HG03066 (cell line): ENCODE measurements around the gene TNS1.
A peak's percentile ranks its signal among the peaks of the same experiment; 100 is the strongest.

ENCODE experiments used
- ATAC-seq: cut with Tn5 transposase; IDR thresholded peaks from one replicate; pipeline ENCODE4 v1.9.1; 2021; ENCODE audit warnings: low read depth; ENCODE audit not compliant: unreplicated experiment

The TNS1 gene

DNA sequence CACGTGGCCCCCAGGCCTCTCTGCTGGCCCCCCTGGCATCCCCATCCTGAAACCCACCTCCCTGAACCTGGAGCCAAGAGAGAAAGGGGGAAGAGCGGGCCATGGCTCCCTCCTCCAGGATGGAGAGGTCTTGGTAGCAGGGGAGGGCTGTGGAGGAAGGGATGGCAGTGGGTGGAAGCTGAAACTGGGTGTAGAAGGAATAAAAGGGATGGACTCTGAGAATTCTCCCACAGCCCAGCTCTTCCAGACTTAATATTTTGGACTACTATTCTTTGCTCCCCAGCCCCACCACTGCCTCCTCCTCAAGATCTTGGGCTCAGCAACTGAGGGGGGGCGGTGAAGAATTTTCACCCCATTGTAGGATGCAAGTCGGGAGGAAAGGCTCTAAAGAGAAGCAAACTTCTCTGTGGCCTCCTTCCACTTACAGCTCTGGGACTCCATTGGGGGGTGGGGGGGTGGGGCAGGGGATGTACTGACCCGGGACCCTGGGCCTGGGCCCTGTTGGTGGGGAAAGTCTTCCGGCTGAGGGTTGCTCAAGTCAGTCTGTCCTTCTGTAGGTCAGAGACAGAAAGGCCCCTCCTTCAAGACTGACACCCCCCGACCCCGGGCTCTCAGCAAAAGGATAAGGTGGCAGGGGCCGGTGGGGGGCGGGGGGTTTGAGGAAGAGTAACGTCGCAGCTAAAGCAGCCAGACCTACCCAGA, 501 bp downstream of the TNS1 start:
- ATAC-seq: no peak

DNA sequence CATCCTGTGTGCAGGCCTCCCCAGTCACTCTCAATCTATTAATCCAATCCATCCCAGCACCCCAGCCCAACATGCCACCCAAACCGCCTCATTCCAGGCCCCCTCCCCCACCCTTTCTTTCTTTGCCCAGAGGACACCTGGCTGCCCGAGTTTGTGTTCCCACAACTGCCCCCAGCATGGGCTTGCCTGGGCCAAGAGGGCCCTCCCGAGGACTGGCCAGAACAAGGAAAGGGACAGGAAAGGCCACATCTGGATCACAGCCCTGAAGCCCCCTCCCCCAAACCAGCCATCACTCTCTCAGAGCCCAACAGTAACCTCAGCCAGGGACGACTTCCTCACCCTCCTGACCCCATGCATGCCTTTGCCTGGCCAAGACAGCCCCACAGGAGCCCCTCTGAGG, 1.2 kb downstream of the TNS1 start:
- no peak for ATAC-seq

- no peak for ATAC-seq
Observed at GRCh38 chr2:218000136-218000535, 2.7 kb downstream of the TNS1 start.

DNA sequence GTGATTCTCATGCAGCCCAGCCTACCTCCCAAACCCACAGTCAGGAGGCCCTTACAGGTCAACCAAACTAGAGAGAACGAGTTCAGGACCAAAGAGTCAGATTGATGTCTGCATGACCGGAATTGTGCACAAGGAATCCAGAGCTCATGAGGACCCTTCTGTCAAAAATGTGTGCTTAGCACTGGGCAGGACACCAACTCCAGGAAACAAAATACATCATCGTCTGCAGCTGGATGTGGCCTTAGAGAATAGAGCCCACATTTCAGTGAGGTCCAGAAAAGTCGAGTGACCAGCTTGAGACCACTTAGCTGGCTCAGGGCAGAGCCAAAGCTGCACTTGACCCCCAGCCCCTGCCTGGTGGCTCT, 3.2 kb downstream of the TNS1 start:
- ATAC-seq: no peak

- no peak for ATAC-seq
Observed at GRCh38 chr2:217998926-217999594, 3.7 kb downstream of the TNS1 start.

DNA sequence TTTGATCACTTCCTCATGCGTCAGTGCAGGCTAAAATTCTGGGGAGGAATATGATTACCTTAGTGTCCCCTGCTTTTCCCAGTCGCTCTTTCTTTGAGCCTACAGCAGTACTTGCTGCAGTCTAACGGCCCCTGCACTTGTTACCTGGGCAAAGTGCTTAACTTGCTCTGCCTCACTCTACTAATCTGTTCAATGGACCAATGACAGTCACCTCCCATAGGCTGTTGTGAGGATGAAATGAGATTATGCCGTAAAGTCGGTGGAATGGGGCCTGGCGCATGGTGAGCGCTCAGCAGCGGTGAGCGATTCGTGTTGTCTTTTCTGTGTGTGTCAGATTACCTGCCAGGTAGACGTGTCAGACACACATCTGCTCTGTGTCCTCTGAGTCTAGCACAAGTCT, 5.3 kb downstream of the TNS1 start:
- no peak for ATAC-seq

DNA sequence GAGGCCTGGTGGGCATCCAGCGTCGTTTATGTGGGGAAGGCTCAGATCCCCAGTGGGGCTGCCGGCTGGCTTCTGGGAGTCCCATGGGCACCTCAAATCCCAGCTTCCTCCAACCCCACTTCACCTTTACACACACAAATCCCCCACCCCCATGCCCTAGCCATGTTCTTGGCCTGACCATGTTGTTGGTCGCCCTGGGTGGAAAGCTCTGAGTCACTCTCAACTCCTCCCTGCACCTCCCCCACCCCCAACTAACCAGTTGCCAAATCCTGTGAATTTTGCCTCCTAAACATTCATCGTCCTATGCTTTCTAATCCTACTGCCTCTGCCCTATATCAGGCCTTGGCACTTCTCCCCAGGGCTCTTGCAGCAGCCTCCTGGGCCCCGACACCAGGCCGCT, 6.4 kb downstream of the TNS1 start:
- no peak for ATAC-seq

DNA sequence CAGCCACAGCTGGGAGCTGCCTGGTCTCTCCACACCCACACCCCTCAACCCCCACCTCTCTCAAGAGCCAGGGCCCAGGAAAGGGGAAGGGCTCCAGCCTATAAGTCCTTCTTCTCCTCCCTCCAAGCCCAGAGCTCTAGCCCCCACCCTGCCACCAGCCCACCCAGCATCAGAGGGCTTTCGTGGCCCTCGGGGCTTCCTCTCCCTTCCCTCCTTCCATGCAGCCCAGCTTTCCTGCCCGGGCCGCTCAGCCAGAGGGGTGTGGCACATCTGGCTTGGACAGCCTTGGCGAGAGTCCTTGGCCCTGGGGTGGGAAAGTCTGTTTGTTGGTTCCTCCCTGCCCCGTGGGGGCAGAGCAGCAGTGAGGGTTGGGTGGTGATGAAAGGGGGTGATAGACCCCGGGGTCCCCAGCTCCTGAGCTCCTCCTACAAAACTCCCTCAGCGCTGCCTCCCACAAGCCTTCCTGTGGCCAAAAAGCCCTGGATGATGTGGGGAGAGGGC, 7.0 kb downstream of the TNS1 start:
- ATAC-seq: no peak

GRCh38 chr2:217994776-217995274, 8.0 kb downstream of the TNS1 start:
- no peak for ATAC-seq

DNA sequence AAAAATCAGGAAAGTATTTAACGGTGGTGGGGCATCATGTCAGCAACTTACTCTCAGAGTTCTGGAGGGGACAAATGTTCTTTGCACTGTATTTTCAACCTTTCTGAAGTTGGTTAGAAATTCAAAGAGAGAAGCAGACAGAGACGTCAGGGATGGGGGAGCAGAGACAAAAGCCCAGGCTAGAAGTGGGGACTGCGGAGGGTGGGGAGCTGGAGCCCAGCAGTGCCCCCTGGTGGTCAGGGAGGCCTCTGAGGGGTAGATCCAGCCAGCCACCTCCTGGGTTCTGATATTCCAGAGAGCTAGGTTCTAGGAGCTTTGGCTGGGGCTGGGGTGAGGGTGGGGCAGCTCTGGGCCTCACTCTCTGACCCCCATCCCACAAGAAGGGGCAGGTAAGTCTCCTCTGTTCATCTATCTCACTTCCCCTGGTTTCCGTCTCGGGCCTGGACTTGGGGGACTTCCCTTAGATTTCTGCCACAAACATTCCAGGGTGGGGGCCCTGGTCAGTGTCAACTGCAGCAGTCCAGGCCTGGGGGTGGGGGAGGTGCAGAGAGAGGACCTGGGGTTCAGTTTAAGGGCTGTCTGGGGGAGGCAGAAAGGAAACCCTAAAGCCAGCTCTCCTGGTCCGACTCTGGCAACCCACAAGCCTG, 8.9 kb downstream of the TNS1 start:
- ATAC-seq: no peak

DNA sequence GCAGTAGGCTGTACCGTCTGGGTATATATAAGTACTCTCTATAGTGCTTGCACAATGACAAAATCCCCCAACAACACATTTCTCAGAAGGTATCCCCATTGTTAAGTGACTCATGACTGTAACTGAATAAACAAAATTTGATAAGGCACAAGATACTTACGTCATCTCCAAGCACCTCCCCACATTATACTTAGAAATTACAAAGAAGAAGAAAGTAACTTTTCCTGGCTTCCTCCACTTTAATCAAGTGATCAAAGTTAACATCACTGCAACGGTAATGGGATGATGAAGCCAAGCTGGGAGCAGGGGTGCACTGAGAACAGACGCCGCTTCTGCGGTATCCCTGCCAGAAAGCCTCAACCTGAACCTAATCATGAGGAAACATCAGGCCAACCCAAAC, 9.7 kb downstream of the TNS1 start:
- no peak for ATAC-seq

- no peak for ATAC-seq
Observed at GRCh38 chr2:217992061-217992460, 10.7 kb downstream of the TNS1 start.

DNA sequence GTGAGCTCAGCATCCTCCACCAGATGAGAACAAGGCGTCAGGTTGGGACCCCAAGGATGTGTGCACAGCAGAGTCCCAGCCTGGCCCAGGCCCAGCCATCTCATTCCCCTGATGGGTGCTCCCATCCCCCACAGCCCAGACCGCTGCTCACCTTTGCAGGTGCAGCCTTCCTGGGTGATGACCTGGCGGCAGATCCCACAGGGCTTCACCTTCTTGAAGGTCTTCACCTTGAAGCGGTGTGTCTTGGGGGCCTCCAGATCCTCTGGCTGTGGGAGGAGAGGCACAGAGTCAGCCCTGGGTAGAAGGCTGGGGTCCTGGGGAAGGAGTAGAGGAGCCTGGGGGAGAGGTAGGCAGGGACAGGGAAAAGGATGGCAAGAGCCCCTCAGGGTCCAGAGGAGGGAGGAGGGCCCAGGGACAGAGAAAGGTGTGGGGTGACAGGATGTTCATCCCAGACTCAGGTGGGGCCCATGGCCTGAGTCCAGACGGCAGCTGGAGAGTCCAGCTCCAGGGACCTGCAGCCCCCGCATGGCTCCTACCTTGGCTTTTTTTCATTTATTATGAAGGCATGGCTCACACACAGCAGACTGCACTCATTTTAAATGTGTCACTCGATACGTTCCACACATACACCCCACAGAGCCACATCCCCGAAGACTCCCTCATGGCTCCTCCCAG, 11.9 kb downstream of the TNS1 start:
- ATAC-seq: no peak

DNA sequence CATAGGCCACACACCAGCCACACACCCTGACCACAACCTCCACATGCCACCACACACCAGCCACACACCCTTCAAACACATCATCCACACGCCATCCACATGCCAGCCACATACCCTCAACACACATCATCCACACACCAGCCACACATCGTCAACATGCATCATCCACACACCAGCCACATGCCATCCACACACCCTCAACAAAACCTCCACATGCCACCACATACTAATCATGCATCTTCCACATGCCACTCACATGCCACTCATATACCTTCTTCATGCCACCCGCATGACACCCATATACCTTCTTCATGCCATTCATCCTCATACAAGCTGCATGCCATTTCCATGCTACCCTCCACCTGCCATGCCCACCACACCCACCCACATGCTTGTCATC, 12.4 kb downstream of the TNS1 start:
- ATAC-seq: no peak

DNA sequence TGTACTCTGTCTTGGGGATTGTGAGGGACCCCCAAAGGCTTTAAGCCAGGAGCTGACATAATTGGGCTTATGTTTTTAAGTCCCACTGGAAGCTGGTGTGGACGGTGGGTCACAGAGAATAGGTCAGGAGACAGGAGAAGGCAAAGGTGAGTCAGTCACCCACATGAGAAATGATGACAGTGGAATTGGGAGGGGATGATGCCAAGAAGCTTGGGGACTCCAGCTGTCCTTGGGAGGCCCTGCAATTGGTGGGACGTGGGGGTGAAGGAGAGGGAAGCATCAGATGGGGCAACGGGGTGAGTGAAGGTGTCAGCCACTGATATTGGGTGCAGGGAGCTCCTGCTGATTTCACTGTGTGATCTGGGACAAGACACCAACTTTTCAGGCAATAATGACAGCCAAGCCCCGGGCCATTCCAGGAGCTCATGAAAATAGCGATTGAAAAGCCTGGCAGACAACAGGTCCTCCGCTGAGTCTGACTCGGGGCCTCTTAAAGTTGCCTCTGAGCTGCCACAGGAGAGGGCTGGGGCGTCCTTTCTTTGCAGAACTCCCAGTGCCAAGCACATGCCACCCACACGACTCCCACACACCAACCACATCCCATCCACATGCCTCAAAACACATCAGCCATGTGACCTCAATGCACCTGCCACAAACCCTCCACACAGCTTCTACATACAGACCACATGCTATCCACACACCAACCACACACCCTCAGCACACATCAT, 13.4 kb downstream of the TNS1 start:
- ATAC-seq: no peak

DNA sequence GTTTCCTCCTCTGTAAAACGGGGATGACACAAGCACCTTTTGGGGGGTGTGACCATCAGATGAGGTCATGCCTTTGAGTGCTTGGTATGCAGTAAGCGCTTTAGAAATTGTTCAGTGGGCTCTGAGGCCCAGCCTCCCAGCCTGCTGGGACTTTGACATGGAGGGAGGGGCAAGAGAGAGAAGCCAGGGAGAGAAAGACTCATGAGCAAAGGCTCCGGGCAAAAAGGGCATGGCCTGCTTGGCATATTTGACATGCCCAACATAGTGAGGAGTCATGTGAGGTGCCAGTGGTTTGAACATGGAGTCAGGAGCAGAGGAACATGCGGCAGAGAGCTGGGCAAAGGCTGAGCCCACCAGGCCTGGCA, 14.0 kb downstream of the TNS1 start:
- ATAC-seq: no peak

GRCh38 chr2:217988014-217988839, 14.6 kb downstream of the TNS1 start:
- ATAC-seq: peak; percentile 71

DNA sequence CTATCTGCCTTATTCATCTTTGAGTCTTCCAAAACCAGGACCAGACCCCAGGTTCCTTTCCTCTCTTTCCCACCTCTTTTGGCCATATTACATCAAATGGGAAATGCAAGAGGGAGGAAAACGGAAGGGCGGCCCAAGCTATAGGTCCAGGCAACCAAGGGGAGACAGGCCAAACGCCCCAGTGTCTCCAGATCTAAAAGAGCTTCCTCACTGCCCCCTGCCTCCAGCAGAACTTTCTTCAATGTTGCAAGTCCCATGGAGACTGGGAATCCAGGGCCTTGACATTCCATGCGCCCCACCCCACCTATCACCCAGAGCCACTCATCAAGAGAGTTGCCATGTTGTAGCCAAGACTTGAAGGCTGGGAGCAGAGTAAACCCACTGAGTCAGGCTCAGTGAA, 15.4 kb downstream of the TNS1 start:
- no peak for ATAC-seq

GRCh38 chr2:217986256-217986961, 16.4 kb downstream of the TNS1 start:
- no peak for ATAC-seq
